NCI-H510A treated with DMSO at 0.1 percent for 48 hours (cell line): ENCODE results near the gene KRTAP2-3.
A peak's percentile ranks its signal among the peaks of the same experiment; 100 is the strongest.

Experiments
- DNase-seq: peaks from one replicate; lab custom pipeline; 2025; lab: John Stamatoyannopoulos, UW

KRTAP2-3 gene

GRCh38 chr17:41029633-41030245 lies 30.2 kb downstream of the KRTAP2-3 start, which contains the start of gene KRTAP1-4:
Gene KRTAP1-4 (minus strand): TSS chr17:41030195. CDS start chr17:41030078, 117 bp downstream.
- no peak for DNase-seq

- no peak for DNase-seq
These were observed 33.0 kb downstream of the KRTAP2-3 start, which contains the start of gene KRTAP1-5 for GRCh38 chr17:41026715-41027471. Gene KRTAP1-5 (minus strand): TSS chr17:41027208. CDS start chr17:41027155, 53 bp downstream.

- DNase-seq, result no peak
These were observed 35.2 kb downstream of the KRTAP2-3 start for GRCh38 chr17:41024697-41025096.

- no peak for DNase-seq
These were observed 39.6 kb downstream of the KRTAP2-3 start for GRCh38 chr17:41020336-41020735.

- no peak for DNase-seq
These were observed 40.5 kb downstream of the KRTAP2-3 start for GRCh38 chr17:41019415-41019814.

- DNase-seq, result no peak
These were observed 41.4 kb downstream of the KRTAP2-3 start for GRCh38 chr17:41018541-41018940.

- no peak for DNase-seq
These were observed 43.2 kb downstream of the KRTAP2-3 start for GRCh38 chr17:41016578-41017215.

GRCh38 chr17:41015454-41015853 lies 44.5 kb downstream of the KRTAP2-3 start:
- no peak for DNase-seq

- no peak for DNase-seq
These were observed 46.3 kb downstream of the KRTAP2-3 start for GRCh38 chr17:41013606-41014005.

GRCh38 chr17:41013181-41013580 lies 46.7 kb downstream of the KRTAP2-3 start:
- no peak for DNase-seq

GRCh38 chr17:41012326-41013120 lies 47.4 kb downstream of the KRTAP2-3 start:
- peak; percentile 39 for DNase-seq

GRCh38 chr17:41010441-41010840 lies 49.5 kb downstream of the KRTAP2-3 start:
- DNase-seq, result no peak

GRCh38 chr17:41009936-41010335 lies 50.0 kb downstream of the KRTAP2-3 start:
- DNase-seq, result no peak

GRCh38 chr17:41009301-41009760 lies 50.6 kb downstream of the KRTAP2-3 start:
- DNase-seq, result peak; percentile 87
